Mucosa of descending colon (tissue), 3 donors: Measurements from ENCODE around the gene LRRC41. TPM values are rescaled to one million over a fixed set of nuclear protein-coding genes. Genes with fewer than 3 reads are reported as not detected.
"Not testable (repeated sequence)": the region's sequence is repeated elsewhere in the genome, so short reads cannot be mapped to it uniquely, and the experiment has no call there.

Experiments
- ATAC-seq: fragments of 200-7000 bp; cut with Tn5 transposase; one replicate; pipeline ENCODE4 v1.9.1; 2020; ENCODE audit warnings: mild to moderate bottlenecking, moderate library complexity
- DNase-seq, 3 donors: peaks; one replicate each; pipeline ENCODE4 v3.0.0-alpha.2; 2020
- H3K36me3 ChIP-seq: fragments of 200-600 bp; one replicate; pipeline ENCODE4 v1.8.0; 2021; ENCODE audit warnings: low read depth, mild to moderate bottlenecking
- H3K4me1 ChIP-seq: fragments of 200-600 bp; one replicate; pipeline ENCODE4 v1.8.0; 2021; ENCODE audit warnings: low read depth, mild to moderate bottlenecking
- H3K4me3 ChIP-seq: fragments of 200-600 bp; one replicate; pipeline ENCODE4 v1.8.0; 2021; ENCODE audit warnings: mild to moderate bottlenecking
- H3K9me3 ChIP-seq: fragments of 200-600 bp; one replicate; pipeline ENCODE4 v1.8.0; 2021; ENCODE audit warnings: mild to moderate bottlenecking
- intact Hi-C, 2 donors: fragments of 100-400 bp; cut with DNase I in 1 of 2; cut with micrococcal nuclease in 1 of 2; formaldehyde crosslinking; loops; one replicate each; pipeline versions ENCODE4 v1.11.0 to v1.11.1; 2022; cut with DNase I, micrococcal nuclease
- total RNA-seq, 3 donors: library from RNA; stranded (reverse); fragmentation: NEBNext Ultra II Directional in 2 of 3; extraction: Animal tissue kit (Norgen Biotek cat#: 25700) in 2 of 3; gene quantifications; one replicate each; pipeline versions ENCODE4 v1.2.1 to v1.2.4, GENCODE V29; 2021 to 2023
- TF ChIP-seq, protein P1 (sequence below): fragments of 200-600 bp; IDR thresholded peaks from one replicate; pipeline ENCODE4 v1.8.0; 2022; ENCODE audit warnings: antibody characterized with exemption, mild to moderate bottlenecking
- donor health status: DM: no; HTN: no; CAD: no; lungs with moderate emphysema.
- donor health status: DM: no; HTN: no; CAD: no.
- donor health status: DM: no; HTN: yes; CAD: no.

Gene LRRC41
- total RNA-seq, 3 donors from 2014 or later, result 41.8 to 56.0 (median 43.1) TPM

- intact Hi-C loops, result no loop called here
- no peaks in the 10 kb centered on the region for H3K4me1 ChIP-seq
- H3K36me3 ChIP-seq, result no peaks in the 10 kb centered on the region
- no peak for ATAC-seq
- DNase-seq, result no peak
- TF ChIP-seq, protein P1, sequence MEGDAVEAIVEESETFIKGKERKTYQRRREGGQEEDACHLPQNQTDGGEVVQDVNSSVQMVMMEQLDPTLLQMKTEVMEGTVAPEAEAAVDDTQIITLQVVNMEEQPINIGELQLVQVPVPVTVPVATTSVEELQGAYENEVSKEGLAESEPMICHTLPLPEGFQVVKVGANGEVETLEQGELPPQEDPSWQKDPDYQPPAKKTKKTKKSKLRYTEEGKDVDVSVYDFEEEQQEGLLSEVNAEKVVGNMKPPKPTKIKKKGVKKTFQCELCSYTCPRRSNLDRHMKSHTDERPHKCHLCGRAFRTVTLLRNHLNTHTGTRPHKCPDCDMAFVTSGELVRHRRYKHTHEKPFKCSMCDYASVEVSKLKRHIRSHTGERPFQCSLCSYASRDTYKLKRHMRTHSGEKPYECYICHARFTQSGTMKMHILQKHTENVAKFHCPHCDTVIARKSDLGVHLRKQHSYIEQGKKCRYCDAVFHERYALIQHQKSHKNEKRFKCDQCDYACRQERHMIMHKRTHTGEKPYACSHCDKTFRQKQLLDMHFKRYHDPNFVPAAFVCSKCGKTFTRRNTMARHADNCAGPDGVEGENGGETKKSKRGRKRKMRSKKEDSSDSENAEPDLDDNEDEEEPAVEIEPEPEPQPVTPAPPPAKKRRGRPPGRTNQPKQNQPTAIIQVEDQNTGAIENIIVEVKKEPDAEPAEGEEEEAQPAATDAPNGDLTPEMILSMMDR, result no peak
- H3K9me3 ChIP-seq, result peaks cover 3% of the 10 kb centered on the region
- H3K4me3 ChIP-seq, result no peak overlapping the region
Measured at GRCh38 chr1:46236882-46237281, 66.5 kb downstream of the LRRC41 start.

DNA sequence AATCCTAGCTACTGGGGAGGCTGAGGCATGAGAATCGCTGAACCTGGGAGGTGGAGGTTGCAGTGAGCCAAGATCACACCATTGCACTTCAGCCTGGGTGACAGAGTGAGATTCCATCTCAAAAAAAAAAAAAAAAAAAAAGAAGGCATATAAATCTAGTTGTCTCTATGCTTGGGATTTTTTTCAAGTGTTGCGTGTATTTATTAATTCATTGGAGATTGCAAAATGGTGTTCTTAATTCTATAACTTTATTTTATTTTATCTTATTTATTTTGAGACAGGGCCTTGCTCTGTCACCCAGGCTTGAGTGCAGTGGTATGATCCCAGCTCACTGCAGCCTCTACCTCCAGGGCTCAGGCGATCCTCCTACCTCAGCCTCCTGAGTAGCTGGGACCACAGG, 72.2 kb downstream of the LRRC41 start:
- H3K36me3 ChIP-seq, H3K4me3 ChIP-seq, DNase-seq, intact Hi-C loops, H3K9me3 ChIP-seq, ATAC-seq, H3K4me1 ChIP-seq: not testable (repeated sequence)

Other genes starting within 250 kb of the LRRC41 start
- gene PIK3R3, start 171.0 kb downstream of the LRRC41 start, total RNA-seq, result 10 to 100 TPM in 2 of 3 donors, 1 to 10 TPM in 1; 5.9 to 15.6 (median 10.6) TPM
- gene TSPAN1, start 128.5 kb downstream of the LRRC41 start, total RNA-seq, result 1,000 to 10,000 TPM in 2 of 3 donors, 100 to 1,000 TPM in 1; 723 to 1,819 (median 1,586) TPM
- gene P3R3URF, start 127.1 kb downstream of the LRRC41 start, total RNA-seq, result not detected
- 10 to 100 TPM; 23.8 to 39.0 (median 38.4) TPM for gene POMGNT1, start 105.2 kb downstream of the LRRC41 start, total RNA-seq
- gene LURAP1, start 100.3 kb downstream of the LRRC41 start, total RNA-seq, result 1 to 10 TPM in 2 of 3 donors, under 1 TPM in 1; 0.63 to 5.9 (median 1.6) TPM
- gene RAD54L, start 55.9 kb downstream of the LRRC41 start, total RNA-seq, result 1 to 10 TPM; 3.0 to 8.0 (median 3.6) TPM
- gene UQCRH, start 82 bp upstream of the LRRC41 start, total RNA-seq, result 100 to 1,000 TPM; 266 to 387 (median 282) TPM
- gene NSUN4, start 37.2 kb upstream of the LRRC41 start, total RNA-seq, result 10 to 100 TPM; 18.5 to 20.6 (median 20.5) TPM
- 100 to 1,000 TPM in 1 of 3 donors, 10 to 100 TPM in 2; 51.7 to 130 (median 60.2) TPM for gene FAAH, start 90.7 kb upstream of the LRRC41 start, total RNA-seq
- not detected for gene DMBX1, start 186.2 kb upstream of the LRRC41 start, total RNA-seq
- not detected for gene KNCN, start 248.0 kb upstream of the LRRC41 start, total RNA-seq